NT2/D1 (cell line): ENCODE data around the gene MORN4.
"Not testable (repeated sequence)": the region's sequence is repeated elsewhere in the genome, so short reads cannot be mapped to it uniquely, and the experiment has no call there.

Experiments
- DNase-seq: peaks from one replicate; pipeline ENCODE4 v3.0.0-alpha.2; 2011; ENCODE audit warnings: low read depth, low spot score
- H3K27me3 ChIP-seq: 2 replicates; pipeline ENCODE4 v1.6.0; 2011; ENCODE audit warnings: mild to moderate bottlenecking; ENCODE audit not compliant: insufficient read length, insufficient read depth
- H3K36me3 ChIP-seq: 2 replicates; pipeline ENCODE4 v1.6.1; 2011; ENCODE audit warnings: mild to moderate bottlenecking, low read length, mixed read lengths; ENCODE audit not compliant: insufficient read depth, insufficient read length
- H3K4me1 ChIP-seq: 2 replicates; pipeline ENCODE4 v1.5.1; 2011; ENCODE audit not compliant: insufficient read depth, insufficient read length
- H3K4me3 ChIP-seq: 2 replicates; pipeline ENCODE4 v1.5.1; 2011; ENCODE audit warnings: low read depth; ENCODE audit not compliant: insufficient read length
- H3K9ac ChIP-seq: 2 replicates; pipeline ENCODE4 v1.6.0; 2011; ENCODE audit warnings: low read depth; ENCODE audit not compliant: insufficient read length
- H3K9me3 ChIP-seq: 2 replicates; pipeline ENCODE4 v1.5.1; 2011; ENCODE audit warnings: mild to moderate bottlenecking, low read length; ENCODE audit not compliant: insufficient read depth
- SUZ12 ChIP-seq: IDR thresholded peaks from 2 replicates; pipeline ENCODE4 v1.6.1; 2011; ENCODE audit not compliant: insufficient read length, insufficient read depth; ENCODE audit errors: extremely low read depth
- YY1 ChIP-seq: IDR thresholded peaks from 2 replicates; pipeline ENCODE4 v1.6.1; 2011; ENCODE audit not compliant: insufficient read length, insufficient read depth
- ZNF274 ChIP-seq: IDR thresholded peaks from 2 replicates; pipeline ENCODE4 v1.6.1; 2011; ENCODE audit warnings: mild to moderate bottlenecking, low read depth, low read length

The MORN4 gene

DNA sequence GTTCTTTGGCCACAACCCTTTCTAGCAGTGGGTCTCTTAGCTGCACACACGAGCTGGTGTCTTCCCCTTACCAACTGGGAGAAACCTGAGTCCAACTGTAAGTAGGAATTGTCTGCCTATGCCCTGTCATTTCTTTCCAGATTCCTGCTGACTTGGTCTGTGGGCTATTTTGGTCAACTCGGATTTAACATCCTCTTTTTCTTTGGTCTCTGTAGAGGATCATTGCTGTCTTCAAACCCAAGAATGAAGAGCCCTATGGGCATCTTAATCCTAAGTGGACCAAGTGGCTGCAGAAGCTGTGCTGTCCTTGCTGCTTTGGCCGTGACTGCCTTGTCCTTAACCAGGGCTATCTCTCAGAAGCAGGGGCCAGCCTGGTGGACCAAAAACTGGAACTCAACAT lies 17.4 kb upstream of the MORN4 start:
- Histone ChIP-seq H3K36me3 (peaks cover 39% of the 10 kb centered on the region), H3K9ac (no peak overlapping the region), H3K9me3 (no peaks in the 10 kb centered on the region), H3K27me3 (no peaks in the 10 kb centered on the region), H3K4me3 (no peak overlapping the region), H3K4me1 (no peaks in the 10 kb centered on the region)
- TF ChIP-seq YY1 (no peak), ZNF274 (no peak), SUZ12 (no peak)
- DNase-seq, result no peak

- not testable (repeated sequence) for H3K27me3 ChIP-seq, H3K9ac ChIP-seq, DNase-seq, H3K4me3 ChIP-seq, H3K9me3 ChIP-seq, H3K4me1 ChIP-seq
- H3K36me3 ChIP-seq, result peaks cover 42% of the 10 kb centered on the region
Observed at GRCh38 chr10:97649405-97649750, 16.1 kb upstream of the MORN4 start.

GRCh38 chr10:97648562-97649404 lies 15.5 kb upstream of the MORN4 start:
- Histone ChIP-seq H3K9me3 (no peaks in the 10 kb centered on the region), H3K4me1 (no peaks in the 10 kb centered on the region), H3K27me3 (no peaks in the 10 kb centered on the region), H3K9ac (no peak overlapping the region), H3K4me3 (no peak overlapping the region), H3K36me3 (peaks cover 37% of the 10 kb centered on the region)
- TF ChIP-seq SUZ12, result no peak
- TF ChIP-seq ZNF274, result no peak
- no peak for TF ChIP-seq YY1
- no peak for DNase-seq

DNA sequence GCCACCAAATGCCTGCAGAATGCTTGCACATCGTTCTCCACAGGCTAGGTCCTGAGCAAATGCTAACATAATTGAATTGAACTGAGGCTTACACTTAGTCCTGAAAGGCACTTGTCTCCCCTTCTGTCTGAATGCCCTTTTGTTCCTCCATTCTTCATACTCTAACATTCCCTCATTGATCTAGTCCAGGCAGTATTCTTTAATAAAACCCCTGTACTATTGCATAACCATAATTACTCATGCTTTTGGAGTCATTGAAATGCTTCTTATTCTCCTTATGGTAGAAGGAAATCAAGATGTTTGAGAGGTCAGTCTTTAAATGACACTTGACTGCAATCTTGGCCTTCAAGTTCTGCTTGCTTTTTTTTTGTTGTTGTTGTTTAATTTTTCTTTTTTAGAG lies 14.3 kb upstream of the MORN4 start:
- no peak for TF ChIP-seq YY1
- TF ChIP-seq ZNF274, result no peak
- no peak for TF ChIP-seq SUZ12
- Histone ChIP-seq H3K9ac (no peak overlapping the region), H3K36me3 (peaks cover 32% of the 10 kb centered on the region), H3K4me3 (no peak overlapping the region), H3K4me1 (no peaks in the 10 kb centered on the region), H3K27me3 (no peaks in the 10 kb centered on the region), H3K9me3 (no peaks in the 10 kb centered on the region)
- DNase-seq, result no peak

GRCh38 chr10:97644936-97645335 lies 11.6 kb upstream of the MORN4 start:
- TF ChIP-seq SUZ12 (no peak), YY1 (no peak), ZNF274 (no peak)

GRCh38 chr10:97643441-97643985 lies 10.2 kb upstream of the MORN4 start:
- Histone ChIP-seq H3K9me3 (no peaks in the 10 kb centered on the region), H3K36me3 (peaks cover 12% of the 10 kb centered on the region), H3K27me3 (no peaks in the 10 kb centered on the region), H3K4me1 (no peaks in the 10 kb centered on the region), H3K4me3 (no peak overlapping the region), H3K9ac (no peak overlapping the region)
- TF ChIP-seq SUZ12 (no peak), YY1 (no peak), ZNF274 (no peak)
- no peak for DNase-seq

More at GRCh38 chr10:97644936-97645335, 11.6 kb upstream of the MORN4 start:
- Histone ChIP-seq H3K36me3 (peaks cover 12% of the 10 kb centered on the region), H3K27me3 (no peaks in the 10 kb centered on the region), H3K4me1 (no peaks in the 10 kb centered on the region), H3K4me3 (no peak overlapping the region), H3K9me3 (no peaks in the 10 kb centered on the region), H3K9ac (no peak overlapping the region)
- DNase-seq, result no peak

DNA sequence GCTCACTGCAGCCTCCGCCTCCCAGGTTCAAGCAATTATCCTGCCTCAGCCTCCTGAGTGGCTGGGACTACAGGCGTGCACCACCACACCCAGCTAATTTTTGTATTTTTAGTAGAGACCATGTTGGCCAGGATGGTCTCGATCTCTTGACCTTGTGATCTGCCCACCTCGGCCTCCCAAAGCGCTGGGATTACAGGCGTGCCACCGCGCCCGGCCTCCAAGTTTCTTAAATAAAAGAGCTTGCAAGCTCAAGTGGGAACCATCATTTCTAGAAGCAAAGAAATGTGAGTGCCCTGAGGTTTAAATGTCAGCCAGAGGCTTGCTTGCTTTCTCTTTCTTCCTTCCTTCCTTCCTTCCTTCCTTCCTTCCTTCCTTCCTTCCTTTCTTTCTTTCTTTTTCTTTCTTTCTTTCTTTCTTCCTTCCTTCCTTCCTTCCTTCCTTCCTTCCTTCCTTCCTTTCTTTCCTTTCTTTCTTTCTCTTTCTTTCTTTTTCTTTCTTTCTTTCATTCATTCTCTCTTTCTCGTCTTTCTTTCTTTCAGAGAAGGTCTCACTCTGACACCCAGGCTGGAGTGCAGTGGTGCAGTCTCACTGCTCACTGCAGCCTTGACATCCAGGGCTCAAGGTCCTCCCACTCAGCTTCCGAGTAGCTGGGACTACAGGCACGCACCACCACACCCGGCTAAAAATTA lies 9.3 kb upstream of the MORN4 start:
- not testable (repeated sequence) for H3K9me3 ChIP-seq, DNase-seq, H3K4me1 ChIP-seq, H3K27me3 ChIP-seq, H3K4me3 ChIP-seq, H3K9ac ChIP-seq
- peaks cover 12% of the 10 kb centered on the region for H3K36me3 ChIP-seq
